ENCODE data around the gene PLXDC1.
"Not testable (repeated sequence)": the region's sequence is repeated elsewhere in the genome, so short reads cannot be mapped to it uniquely, and the experiment has no call there.

- not testable (repeated sequence) for TF ChIP-seq POLR2AphosphoS5 (IDR thresholded peaks at IDR 0.05; ENCODE audit: low read depth, low read length); CTCF (IDR thresholded peaks at IDR 0.05)
Measured at GRCh38 chr17:39020037-39020436, 131.4 kb downstream of the PLXDC1 start.

Data from Panc1 (cell line).